HG03108 (cell line): ENCODE measurements around the gene IFT57.
"Not testable (repeated sequence)": the region's sequence is repeated elsewhere in the genome, so short reads cannot be mapped to it uniquely, and the experiment has no call there.

Experiments
- ATAC-seq: cut with Tn5 transposase; IDR thresholded peaks from one replicate; pipeline ENCODE4 v1.9.1; 2021; ENCODE audit warnings: moderate library complexity; ENCODE audit not compliant: unreplicated experiment

IFT57 gene

GRCh38 chr3:108171106-108171505, 51.1 kb downstream of the IFT57 start:
- no peak for ATAC-seq

- no peak for ATAC-seq
Measured at GRCh38 chr3:108164391-108164790, 57.8 kb downstream of the IFT57 start.

- no peak for ATAC-seq
Measured at GRCh38 chr3:108159865-108160264, 62.4 kb downstream of the IFT57 start.

- no peak for ATAC-seq
Measured at GRCh38 chr3:108159105-108159504, 63.1 kb downstream of the IFT57 start.

GRCh38 chr3:108158251-108158650, 64.0 kb downstream of the IFT57 start:
- no peak for ATAC-seq

GRCh38 chr3:108157273-108157672, 65.0 kb downstream of the IFT57 start:
- no peak for ATAC-seq

- ATAC-seq: no peak
Measured at GRCh38 chr3:108156312-108156853, 65.8 kb downstream of the IFT57 start.

GRCh38 chr3:108155642-108156041, 66.6 kb downstream of the IFT57 start:
- ATAC-seq: not testable (repeated sequence)

- ATAC-seq: peak; percentile 47
Measured at GRCh38 chr3:108153451-108153981, 68.7 kb downstream of the IFT57 start.

GRCh38 chr3:108152274-108152673, 70.0 kb downstream of the IFT57 start:
- no peak for ATAC-seq

GRCh38 chr3:108150200-108150599, 72.0 kb downstream of the IFT57 start:
- no peak for ATAC-seq

GRCh38 chr3:108146139-108146538, 76.1 kb downstream of the IFT57 start:
- ATAC-seq: no peak

- no peak for ATAC-seq
Measured at GRCh38 chr3:108145578-108145977, 76.6 kb downstream of the IFT57 start.

- no peak for ATAC-seq
Measured at GRCh38 chr3:108137460-108137814, 84.8 kb downstream of the IFT57 start.

- no peak for ATAC-seq
Measured at GRCh38 chr3:108136561-108137459, 85.4 kb downstream of the IFT57 start.

- peak; percentile 36 for ATAC-seq
Measured at GRCh38 chr3:108134555-108134880, 87.7 kb downstream of the IFT57 start.

- peak; percentile 41 for ATAC-seq
Measured at GRCh38 chr3:108133858-108134554, 88.2 kb downstream of the IFT57 start.

GRCh38 chr3:108133048-108133369, 89.2 kb downstream of the IFT57 start:
- ATAC-seq: no peak

- ATAC-seq: no peak
Measured at GRCh38 chr3:108131475-108132134, 90.6 kb downstream of the IFT57 start.

GRCh38 chr3:108130701-108131474, 91.3 kb downstream of the IFT57 start:
- ATAC-seq: no peak

GRCh38 chr3:108130236-108130635, 92.0 kb downstream of the IFT57 start:
- ATAC-seq: no peak
